Colonic mucosa (tissue), 4 donors: ENCODE data around the gene OR52D1. TPM values are rescaled to one million over a fixed set of nuclear protein-coding genes. Genes with fewer than 3 reads are reported as not detected.

Experiments used
- DNase-seq: peaks from one replicate; pipeline ENCODE4 v3.0.0-alpha.2; 2020
- H3K27ac ChIP-seq: fragments of 200-600 bp; one replicate; pipeline ENCODE4 v1.8.0; 2021
- H3K27me3 ChIP-seq: fragments of 200-600 bp; one replicate; pipeline ENCODE4 v1.8.0; 2021
- H3K36me3 ChIP-seq: fragments of 200-600 bp; one replicate; pipeline ENCODE4 v1.8.0; 2021
- H3K4me1 ChIP-seq: fragments of 200-600 bp; one replicate; pipeline ENCODE4 v1.8.0; 2021; ENCODE audit warnings: mild to moderate bottlenecking
- H3K4me3 ChIP-seq: fragments of 200-600 bp; one replicate; pipeline ENCODE4 v1.8.0; 2021
- H3K9ac ChIP-seq, 2 donors: one replicate each; pipeline ENCODE4 v1.7.0; 2013; ENCODE audit warnings: control low read depth in 2 of 2, low read depth in 2 of 2, low read length in 2 of 2
- H3K9me3 ChIP-seq: fragments of 200-600 bp; one replicate; pipeline ENCODE4 v1.8.0; 2021
- intact Hi-C: fragments of 100-400 bp; cut with DNase I; formaldehyde crosslinking; loops from one replicate; pipeline ENCODE4 v1.14.1; 2022
- total RNA-seq, 2 donors: library from RNA; stranded (reverse); fragmentation: NEBNext Ultra II Directional in 1 of 2; extraction: Animal tissue kit (Norgen Biotek cat#: 25700) in 1 of 2; gene quantifications; one replicate each; pipeline ENCODE4 v1.2.1, GENCODE V29; 2021
- TF ChIP-seq, protein P1 (sequence below): fragments of 200-600 bp; IDR thresholded peaks from one replicate; pipeline ENCODE4 v1.8.0; 2022; ENCODE audit warnings: antibody characterized with exemption, mild to moderate bottlenecking
- donor health status: healthy.
- donor health status: DM: no; HTN: no; CAD: no.
- donor health status: DM: no; HTN: no; CAD: no.

Gene OR52D1
- total RNA-seq, 2 donors from 2014 or later: not detected

- no peaks in the 10 kb centered on the region for H3K4me1 ChIP-seq
- H3K9ac ChIP-seq: no peak overlapping the region
- no peaks in the 10 kb centered on the region for H3K36me3 ChIP-seq
- intact Hi-C loops: no loop called here
- TF ChIP-seq, protein P1, sequence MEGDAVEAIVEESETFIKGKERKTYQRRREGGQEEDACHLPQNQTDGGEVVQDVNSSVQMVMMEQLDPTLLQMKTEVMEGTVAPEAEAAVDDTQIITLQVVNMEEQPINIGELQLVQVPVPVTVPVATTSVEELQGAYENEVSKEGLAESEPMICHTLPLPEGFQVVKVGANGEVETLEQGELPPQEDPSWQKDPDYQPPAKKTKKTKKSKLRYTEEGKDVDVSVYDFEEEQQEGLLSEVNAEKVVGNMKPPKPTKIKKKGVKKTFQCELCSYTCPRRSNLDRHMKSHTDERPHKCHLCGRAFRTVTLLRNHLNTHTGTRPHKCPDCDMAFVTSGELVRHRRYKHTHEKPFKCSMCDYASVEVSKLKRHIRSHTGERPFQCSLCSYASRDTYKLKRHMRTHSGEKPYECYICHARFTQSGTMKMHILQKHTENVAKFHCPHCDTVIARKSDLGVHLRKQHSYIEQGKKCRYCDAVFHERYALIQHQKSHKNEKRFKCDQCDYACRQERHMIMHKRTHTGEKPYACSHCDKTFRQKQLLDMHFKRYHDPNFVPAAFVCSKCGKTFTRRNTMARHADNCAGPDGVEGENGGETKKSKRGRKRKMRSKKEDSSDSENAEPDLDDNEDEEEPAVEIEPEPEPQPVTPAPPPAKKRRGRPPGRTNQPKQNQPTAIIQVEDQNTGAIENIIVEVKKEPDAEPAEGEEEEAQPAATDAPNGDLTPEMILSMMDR: no peak
- no peaks in the 10 kb centered on the region for H3K27me3 ChIP-seq
- H3K9me3 ChIP-seq: no peaks in the 10 kb centered on the region
- no peak overlapping the region for H3K4me3 ChIP-seq
- H3K27ac ChIP-seq: no peak overlapping the region
- no peak for DNase-seq
These were observed 2.1 kb upstream of the OR52D1 start for GRCh38 chr11:5486421-5486820.

GRCh38 chr11:5488798-5489399 lies 414 bp downstream of the OR52D1 start:
- H3K27me3 ChIP-seq: no peaks in the 10 kb centered on the region
- H3K4me3 ChIP-seq: no peak overlapping the region
- intact Hi-C loops: no loop called here
- H3K27ac ChIP-seq: no peak overlapping the region
- no peaks in the 10 kb centered on the region for H3K36me3 ChIP-seq
- no peaks in the 10 kb centered on the region for H3K9me3 ChIP-seq
- no peaks in the 10 kb centered on the region for H3K4me1 ChIP-seq
- H3K9ac ChIP-seq: no peak overlapping the region
- no peak for DNase-seq
- TF ChIP-seq, protein P1: no peak

- no peaks in the 10 kb centered on the region for H3K27me3 ChIP-seq
- no peaks in the 10 kb centered on the region for H3K36me3 ChIP-seq
- TF ChIP-seq, protein P1: no peak
- no peak overlapping the region for H3K27ac ChIP-seq
- no peak overlapping the region for H3K9ac ChIP-seq
- no peak overlapping the region for H3K4me3 ChIP-seq
- intact Hi-C loops: no loop called here
- no peaks in the 10 kb centered on the region for H3K4me1 ChIP-seq
- DNase-seq: no peak
- no peaks in the 10 kb centered on the region for H3K9me3 ChIP-seq
These were observed 1.3 kb downstream of the OR52D1 start for GRCh38 chr11:5489576-5490357.

GRCh38 chr11:5499671-5500070 lies 11.2 kb downstream of the OR52D1 start:
- TF ChIP-seq, protein P1: no peak
- DNase-seq: no peak
- H3K4me1 ChIP-seq: no peaks in the 10 kb centered on the region
- no peaks in the 10 kb centered on the region for H3K9me3 ChIP-seq
- no peaks in the 10 kb centered on the region for H3K36me3 ChIP-seq
- no peak overlapping the region for H3K27ac ChIP-seq
- H3K4me3 ChIP-seq: no peak overlapping the region
- H3K9ac ChIP-seq: no peak overlapping the region
- H3K27me3 ChIP-seq: no peaks in the 10 kb centered on the region
- intact Hi-C loops: no loop called here

GRCh38 chr11:5500393-5500801 lies 11.9 kb downstream of the OR52D1 start:
- TF ChIP-seq, protein P1: no peak
- intact Hi-C loops: no loop called here
- Histone ChIP-seq H3K27ac (no peak overlapping the region), H3K36me3 (no peaks in the 10 kb centered on the region), H3K27me3 (no peaks in the 10 kb centered on the region), H3K4me1 (no peaks in the 10 kb centered on the region), H3K9me3 (no peaks in the 10 kb centered on the region), H3K9ac (no peak overlapping the region), H3K4me3 (no peak overlapping the region)
- DNase-seq: no peak
